HEK293T (cell line): ENCODE results near the gene GLRX3.

ENCODE experiments used
- ARNT ChIP-seq: fragments of 450-650 bp; IDR thresholded peaks from 2 replicates; pipeline ENCODE4 v1.6.1; 2017; ENCODE audit warnings: mild to moderate bottlenecking
- BHLHE40 ChIP-seq: fragments of 450-650 bp; IDR thresholded peaks from 2 replicates; pipeline ENCODE4 v1.6.1; 2016; ENCODE audit warnings: mild to moderate bottlenecking, moderate library complexity, borderline replicate concordance
- CTBP1 ChIP-seq: fragments of 450-650 bp; IDR thresholded peaks from 2 replicates; pipeline ENCODE4 v1.6.1; 2016; ENCODE audit warnings: borderline replicate concordance
- FOXA1 ChIP-seq: fragments of 450-650 bp; IDR thresholded peaks from 2 replicates; pipeline ENCODE4 v1.6.1; 2016; ENCODE audit warnings: mild to moderate bottlenecking
- FOXK2 ChIP-seq: fragments of 450-650 bp; IDR thresholded peaks from 2 replicates; pipeline ENCODE4 v1.6.1; 2016; ENCODE audit warnings: mild to moderate bottlenecking
- HDGF ChIP-seq: fragments of 450-650 bp; IDR thresholded peaks from 2 replicates; pipeline ENCODE4 v1.6.1; 2017; ENCODE audit warnings: antibody characterized with exemption, borderline replicate concordance
- LEF1 ChIP-seq: fragments of 450-650 bp; IDR thresholded peaks from 2 replicates; pipeline ENCODE4 v1.6.1; 2017; ENCODE audit warnings: mild to moderate bottlenecking, borderline replicate concordance
- NFRKB ChIP-seq: fragments of 450-650 bp; IDR thresholded peaks from 2 replicates; pipeline ENCODE4 v1.6.1; 2016; ENCODE audit warnings: mild to moderate bottlenecking, moderate library complexity
- SP1 ChIP-seq: fragments of 450-650 bp; IDR thresholded peaks from 2 replicates; pipeline ENCODE4 v1.6.1; 2017
- SUZ12 ChIP-seq: fragments of 450-650 bp; IDR thresholded peaks from 2 replicates; pipeline ENCODE4 v1.6.1; 2016; ENCODE audit warnings: mild to moderate bottlenecking
- TARDBP ChIP-seq: fragments of 450-650 bp; IDR thresholded peaks from 2 replicates; pipeline ENCODE4 v1.6.1; 2016
- ZNF384 ChIP-seq: fragments of 450-650 bp; IDR thresholded peaks from 2 replicates; pipeline ENCODE4 v1.6.1; 2016

- TF ChIP-seq HDGF (no peak), ARNT (no peak), TARDBP (no peak), ZNF384 (no peak), LEF1 (no peak), FOXK2 (no peak), SP1 (no peak), FOXA1 (no peak), SUZ12 (no peak), NFRKB (no peak), CTBP1 (no peak), BHLHE40 (no peak)
These were observed 35.0 kb downstream of the GLRX3 start for GRCh38 chr10:130171196-130171595.
